GF-D8 (cell line): ENCODE measurements around the gene CMTM6.
"Not testable (repeated sequence)": the region's sequence is repeated elsewhere in the genome, so short reads cannot be mapped to it uniquely, and the experiment has no call there.

Experiments used
- DNase-seq: peaks from one replicate; lab custom pipeline; 2025; lab: John Stamatoyannopoulos, UW

The CMTM6 gene

DNA sequence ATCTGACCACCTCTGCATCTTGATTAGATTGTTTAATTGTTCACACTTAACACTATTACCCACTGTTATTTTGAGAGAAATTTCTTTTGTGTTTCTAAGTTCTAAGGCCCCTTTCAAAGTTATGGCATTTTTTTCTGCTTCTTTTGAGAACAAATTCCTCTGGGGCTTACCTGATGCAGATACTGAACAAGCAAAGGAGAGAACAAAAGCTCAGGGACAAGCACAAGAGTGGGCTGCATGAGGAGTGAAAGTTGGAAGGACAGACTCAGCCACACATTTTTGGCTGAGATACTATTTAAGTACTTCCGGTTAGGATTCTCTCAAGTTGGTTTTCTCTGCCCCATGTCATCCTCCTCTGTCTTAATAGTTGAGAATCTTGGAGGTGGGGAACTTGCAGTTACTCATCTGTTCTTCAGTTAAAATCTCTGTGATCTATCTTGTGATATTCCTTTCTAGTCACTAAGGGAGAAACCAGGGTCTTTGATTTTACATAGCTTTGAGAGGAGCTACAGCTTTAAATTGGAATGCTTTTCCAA lies 54.7 kb downstream of the CMTM6 start:
- DNase-seq, result no peak

DNA sequence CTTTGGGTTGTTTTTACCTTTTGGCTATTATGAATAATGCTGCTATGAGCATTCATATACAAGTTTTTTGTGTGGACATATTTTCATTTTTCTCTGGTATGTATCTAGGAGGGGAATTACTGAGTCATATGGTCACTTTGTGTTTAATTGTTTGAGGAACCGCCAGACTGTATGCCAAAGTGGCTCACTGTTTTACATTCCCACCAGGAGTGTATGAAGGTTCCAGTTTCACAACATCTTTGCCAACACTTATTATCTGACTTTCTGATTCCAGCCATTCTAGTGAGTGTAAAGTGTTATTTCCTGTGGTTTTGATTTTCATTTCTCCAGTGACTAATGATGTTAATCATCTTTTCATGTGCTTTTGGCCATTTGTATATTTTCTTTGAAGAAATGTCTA lies 59.2 kb downstream of the CMTM6 start:
- no peak for DNase-seq

DNA sequence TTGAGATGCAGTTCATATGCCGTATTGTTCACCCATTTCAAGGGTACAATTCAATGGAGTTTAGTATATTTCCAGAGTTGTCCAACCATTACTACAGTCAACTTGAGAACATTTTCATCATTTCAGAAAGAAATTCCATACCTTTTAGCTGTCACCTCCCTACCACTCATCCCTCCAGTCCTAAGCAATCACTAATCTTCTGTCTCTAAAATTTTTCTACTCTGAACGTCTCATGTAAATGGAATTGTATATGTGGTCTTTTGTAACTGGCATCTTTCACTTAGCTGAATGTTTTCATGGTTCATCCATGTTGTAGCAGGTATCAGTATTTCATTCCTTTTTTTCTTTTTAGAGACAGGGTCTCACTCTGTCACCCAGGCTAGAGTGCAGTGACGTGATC lies 59.9 kb downstream of the CMTM6 start:
- DNase-seq, result no peak

DNA sequence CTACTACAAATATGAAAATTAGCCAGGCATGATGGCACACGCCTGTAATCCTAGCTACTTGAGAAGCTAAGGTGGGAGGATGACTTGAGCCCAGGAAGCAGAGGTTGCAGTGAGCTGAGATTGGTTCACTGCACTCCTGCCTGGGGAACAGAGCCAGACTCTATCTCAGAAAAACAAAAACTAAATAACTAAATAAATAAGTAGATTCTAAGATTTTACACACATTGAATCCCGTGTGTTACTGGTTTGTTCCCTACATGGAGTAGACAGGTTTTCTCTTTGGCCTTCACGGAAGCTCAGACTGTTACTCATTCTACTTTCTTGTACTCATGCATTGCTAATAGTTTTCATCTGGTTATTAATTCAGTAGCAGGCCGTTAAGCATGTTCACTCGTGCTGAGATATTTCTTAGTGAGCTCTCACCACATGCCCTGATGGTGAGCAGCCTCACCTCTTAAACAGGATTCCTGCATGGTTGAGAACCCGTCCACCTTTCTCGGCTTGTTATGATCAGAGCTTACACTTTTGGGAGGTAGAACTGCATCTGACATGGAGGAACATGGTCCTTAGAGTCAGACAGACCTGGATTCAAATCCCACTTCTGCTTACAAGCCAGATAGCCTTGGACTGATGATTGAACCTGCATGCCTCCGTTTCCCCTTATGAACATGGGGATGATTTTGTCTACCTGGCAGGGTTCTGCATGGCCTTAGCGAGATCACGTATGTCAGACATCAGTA lies 61.9 kb downstream of the CMTM6 start:
- DNase-seq, result no peak

DNA sequence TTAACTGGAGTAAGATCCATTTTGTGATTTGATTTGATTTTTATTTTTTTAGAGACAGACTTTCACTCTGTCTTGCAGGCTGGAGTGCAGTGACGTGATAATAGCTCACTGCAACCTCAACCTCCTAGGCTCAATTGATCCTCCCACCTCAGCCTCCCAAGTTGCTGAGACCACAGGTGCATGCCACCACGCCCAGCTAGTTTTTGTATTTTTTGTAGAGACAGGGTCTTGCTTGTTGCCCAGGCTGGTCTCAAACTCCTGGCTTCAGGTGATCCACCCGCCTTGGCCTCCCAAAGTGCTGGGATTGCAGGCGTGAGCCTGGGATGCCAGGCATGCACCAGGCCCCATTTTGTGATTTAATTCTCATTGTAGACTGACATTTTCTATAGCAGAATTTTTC lies 63.2 kb downstream of the CMTM6 start:
- not testable (repeated sequence) for DNase-seq

DNA sequence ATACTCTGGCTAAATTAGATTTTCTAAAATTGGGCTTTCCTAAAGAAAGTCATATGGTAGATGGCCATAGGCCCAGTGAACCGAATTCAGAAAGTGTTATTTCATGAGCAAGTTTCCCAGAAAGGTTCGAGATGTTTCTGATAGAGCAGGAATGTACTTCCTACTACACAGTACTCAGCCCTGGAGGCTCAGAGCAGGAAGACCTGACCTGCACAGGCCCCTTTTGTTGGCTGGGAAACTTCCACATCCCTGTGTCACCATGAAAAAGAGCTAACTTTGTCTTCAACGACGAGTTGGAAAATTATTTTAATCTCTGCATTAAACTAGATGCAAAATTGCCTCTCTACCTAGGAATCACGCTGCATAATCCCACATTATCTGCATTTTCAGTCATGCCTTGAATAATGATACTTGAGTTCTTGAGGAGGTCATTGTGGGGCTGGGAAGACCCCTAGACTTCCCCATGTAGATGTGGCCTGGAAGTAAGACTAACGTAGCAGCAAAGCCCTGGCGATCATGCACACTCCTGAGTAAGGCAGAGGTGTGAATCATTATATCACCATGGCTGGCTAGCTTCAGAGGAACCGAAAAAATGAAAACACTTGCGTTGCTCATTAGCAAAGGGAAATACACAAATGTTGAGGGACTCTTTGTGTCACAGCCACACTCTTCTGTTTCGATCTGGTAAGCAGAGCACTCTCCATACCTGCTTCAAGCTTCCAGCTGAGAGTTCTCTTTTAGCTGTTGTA lies 63.9 kb downstream of the CMTM6 start:
- DNase-seq, result no peak

DNA sequence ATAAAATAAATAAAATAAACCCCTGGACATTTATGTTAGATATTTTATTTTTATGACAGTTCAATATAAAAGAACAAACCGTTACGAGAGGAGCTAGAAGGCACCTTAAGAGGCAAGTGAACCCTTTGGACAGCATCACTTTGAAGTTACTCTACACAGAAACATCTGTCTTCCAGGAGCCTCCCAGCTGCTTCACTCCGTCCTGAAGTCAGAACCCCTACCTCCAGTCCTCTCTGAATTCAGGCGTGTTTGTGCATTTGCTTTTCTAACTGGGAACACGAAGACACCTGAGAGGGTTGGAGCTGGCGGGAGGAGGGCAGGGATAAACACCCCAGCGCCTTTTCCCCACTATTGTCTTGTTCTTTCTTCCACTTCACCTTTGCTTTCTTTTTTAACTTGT lies 64.8 kb downstream of the CMTM6 start:
- no peak for DNase-seq

DNA sequence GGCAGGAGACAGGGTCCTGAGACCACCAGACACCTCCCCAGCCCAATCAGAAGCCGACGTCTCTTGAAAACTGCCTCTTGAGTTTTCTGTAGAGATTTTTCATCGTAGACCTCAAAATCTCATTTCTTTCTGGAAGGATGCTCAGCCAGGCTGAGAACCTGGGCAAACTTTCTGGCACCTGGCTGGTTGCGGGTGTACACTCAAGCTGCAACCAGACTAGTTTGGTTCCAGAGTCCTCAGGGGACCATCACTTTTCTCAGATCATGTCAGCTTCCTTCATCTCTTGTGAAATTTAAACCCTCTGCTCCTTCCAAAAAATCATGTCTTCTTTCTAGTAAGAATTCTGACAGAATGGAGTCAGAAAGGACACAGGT lies 65.8 kb downstream of the CMTM6 start:
- no peak for DNase-seq

DNA sequence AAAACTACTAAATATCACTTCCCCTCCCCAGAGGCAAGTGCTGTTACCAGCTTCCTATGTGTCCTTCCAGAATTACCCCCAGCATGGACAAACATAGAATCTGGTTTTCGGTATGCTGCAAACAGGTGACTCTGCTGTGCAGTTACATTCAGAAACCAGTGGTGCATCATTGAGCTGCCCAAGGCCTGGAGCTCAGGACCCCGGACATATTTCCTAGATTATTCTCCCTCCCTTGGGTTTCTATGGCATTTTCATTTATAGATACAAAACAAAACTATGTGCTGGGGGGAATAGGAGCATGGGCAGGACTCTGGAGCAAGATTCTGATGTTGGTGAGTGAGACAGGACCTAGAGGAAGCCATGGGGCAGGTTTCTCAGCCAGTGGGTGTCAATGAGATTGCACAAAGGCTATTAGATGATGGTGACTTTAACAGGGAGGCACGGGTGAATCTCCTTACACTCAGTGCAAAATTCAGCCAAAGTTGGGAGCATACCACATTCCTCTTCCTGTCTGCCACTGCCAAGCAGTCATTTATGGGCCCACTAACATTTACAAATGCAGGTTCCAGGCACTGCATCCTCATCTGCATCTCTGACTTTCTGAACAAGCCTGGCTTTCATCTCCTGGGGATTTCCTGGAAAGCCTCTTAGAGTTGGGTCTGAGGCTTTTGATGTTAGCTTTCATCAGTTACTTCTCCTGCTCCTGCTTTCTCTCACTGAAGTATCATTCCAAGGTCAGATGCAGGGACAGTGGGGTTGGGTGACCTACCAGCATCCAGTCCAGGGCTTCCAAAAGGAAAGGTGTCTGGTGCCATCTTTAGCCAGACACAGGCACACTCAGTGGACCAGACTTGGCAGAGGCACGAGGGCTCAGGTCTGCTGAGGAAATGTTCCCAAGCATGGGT lies 66.5 kb downstream of the CMTM6 start:
- no peak for DNase-seq

DNA sequence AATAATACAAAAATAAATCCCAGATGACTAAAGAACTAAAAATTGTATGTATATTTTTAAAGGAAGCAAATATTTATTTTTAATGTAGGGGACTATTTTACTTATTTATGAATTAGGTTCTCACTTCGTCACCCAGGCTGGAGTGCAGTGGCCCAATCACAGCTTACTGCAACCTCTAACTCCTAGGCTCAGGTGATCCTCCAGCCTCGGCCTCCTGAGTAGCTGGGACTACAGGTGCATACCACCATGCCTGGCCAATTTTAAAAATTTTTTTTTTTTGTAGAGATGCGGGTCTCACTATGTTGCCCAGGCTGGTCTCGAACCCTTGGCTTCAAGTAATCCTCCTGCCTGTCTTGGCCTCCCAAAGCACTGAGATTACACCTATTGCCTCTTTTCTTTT lies 68.4 kb downstream of the CMTM6 start:
- DNase-seq, result no peak

DNA sequence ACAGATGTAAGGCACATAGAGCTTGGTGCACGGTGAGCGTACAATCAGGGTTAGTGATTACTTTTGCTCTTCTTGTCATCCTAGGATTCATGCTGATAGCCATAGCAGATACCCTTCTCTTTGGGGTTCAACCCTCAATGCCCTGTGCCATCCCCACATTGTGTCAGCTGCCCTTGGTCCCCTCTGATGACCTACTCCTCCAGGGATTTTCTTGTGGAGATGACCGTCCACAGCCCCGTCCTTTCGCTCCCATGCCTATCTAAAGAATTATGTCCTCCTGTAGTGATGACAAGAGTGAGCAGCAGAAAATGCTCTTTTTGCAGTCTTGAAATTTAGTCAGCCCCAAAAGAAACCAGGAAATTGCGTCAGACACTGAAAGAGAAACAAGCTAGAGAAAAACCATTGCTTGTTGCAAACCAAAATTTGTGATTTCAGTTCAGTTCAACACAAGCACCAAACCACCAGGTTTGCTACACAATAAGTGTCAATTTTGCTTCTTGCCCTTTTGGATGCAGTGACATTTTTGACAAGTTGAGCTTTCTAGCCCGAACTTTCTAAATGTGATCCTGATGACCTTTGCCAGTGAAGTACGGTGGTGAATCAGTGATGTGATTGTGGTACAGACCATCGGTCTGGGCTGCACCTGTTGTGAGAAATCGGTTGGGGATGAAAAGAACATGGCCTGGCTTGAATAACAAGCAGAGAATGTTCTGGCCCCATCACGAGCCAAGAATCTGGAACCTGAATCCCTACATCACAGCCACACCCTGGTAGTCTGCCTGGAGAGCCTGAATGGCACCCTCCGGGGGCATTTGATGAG lies 69.7 kb downstream of the CMTM6 start:
- peak; percentile 20 for DNase-seq

DNA sequence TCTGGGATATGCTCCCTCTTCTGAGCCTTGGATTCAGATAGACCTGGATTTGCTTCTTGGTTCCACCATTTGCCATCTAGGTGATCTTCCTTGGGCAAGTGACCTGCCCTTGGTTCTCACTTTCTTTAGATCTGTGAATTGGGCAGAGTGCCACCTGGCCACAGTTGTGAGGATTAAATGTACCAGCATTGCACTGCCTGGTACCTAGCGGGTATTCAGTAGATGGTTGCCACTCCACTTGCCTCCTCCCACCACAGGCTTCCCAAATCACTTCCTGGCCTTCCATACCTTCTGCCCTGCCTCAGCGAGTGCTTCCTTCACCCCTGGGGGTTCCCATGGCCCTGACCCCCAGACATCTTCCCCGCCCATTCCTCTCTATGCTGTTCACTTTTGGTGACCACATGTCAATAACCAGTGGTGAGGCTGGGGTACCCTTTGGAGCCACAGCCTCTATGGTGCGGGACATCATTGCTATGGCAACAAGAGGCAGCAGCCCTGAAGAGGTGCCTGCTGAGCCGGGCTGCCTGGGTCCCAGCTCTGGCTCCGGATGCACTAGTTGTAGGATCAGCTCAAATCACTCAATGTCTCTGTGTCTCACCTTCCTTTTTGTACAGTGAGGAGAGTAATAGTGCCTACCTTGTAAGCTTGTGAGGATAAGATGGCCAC lies 70.5 kb downstream of the CMTM6 start:
- DNase-seq, result no peak

DNA sequence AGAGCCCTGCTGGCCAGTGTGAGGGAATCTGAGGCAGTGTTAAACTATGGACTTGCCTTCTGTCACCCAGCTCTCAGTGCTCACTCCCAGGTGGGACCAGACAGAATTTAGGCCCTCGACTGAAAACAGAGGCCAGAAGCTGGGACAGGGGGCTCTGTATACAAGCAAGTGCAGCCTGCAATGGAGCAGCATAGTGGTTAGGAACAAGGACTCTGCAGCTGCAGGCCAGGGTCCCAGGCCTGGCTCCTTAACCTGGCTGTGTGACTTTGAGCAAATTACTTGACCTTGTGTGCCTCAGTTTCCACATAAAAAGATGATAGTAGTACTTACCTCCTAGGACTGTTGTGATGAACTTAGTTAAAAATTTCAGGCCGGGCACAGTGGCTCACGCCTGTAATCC lies 71.2 kb downstream of the CMTM6 start:
- DNase-seq, result no peak
